Spleen (tissue), 11 donors: ENCODE data around the gene LPAR3. TPM values are rescaled to one million over a fixed set of nuclear protein-coding genes. Genes with fewer than 3 reads are reported as not detected.

Experiments used
- DNase-seq: peaks from one replicate; pipeline ENCODE4 v3.0.0-alpha.2; 2020
- H3K27ac ChIP-seq, 8 donors: fragments of 200-600 bp; sonication (generic) in 7 of 8; 1 replicate in 4 of 8; 2 replicates in 4 of 8; pipeline versions ENCODE4 v1.5.0 to v1.8.0; 2016 to 2021; ENCODE audit warnings: inconsistent platforms in 4 of 8, mild to moderate bottlenecking in 4 of 8, moderate library complexity in 1 of 8
- H3K27me3 ChIP-seq, 7 donors: fragments of 200-600 bp; sonication (generic) in 6 of 7; replicated peaks in 1 of 7; 1 replicate in 4 of 7; 2 replicates in 3 of 7; pipeline versions ENCODE4 v1.5.0 to v1.8.0; 2016 to 2021; ENCODE audit warnings: inconsistent platforms in 3 of 7, mild to moderate bottlenecking in 1 of 7
- H3K36me3 ChIP-seq, 6 donors: fragments of 200-600 bp; sonication (generic) in 5 of 6; 1 replicate in 4 of 6; 2 replicates in 2 of 6; pipeline versions ENCODE4 v1.5.0 to v1.8.0; 2016 to 2021; ENCODE audit warnings: inconsistent platforms in 2 of 6
- H3K4me1 ChIP-seq, 6 donors: fragments of 200-600 bp; sonication (generic) in 5 of 6; 1 replicate in 3 of 6; 2 replicates in 3 of 6; pipeline versions ENCODE4 v1.5.0 to v1.8.0; 2016 to 2021; ENCODE audit warnings: inconsistent platforms in 3 of 6
- H3K4me3 ChIP-seq, 8 donors: fragments of 200-600 bp; sonication (generic) in 7 of 8; 1 replicate in 4 of 8; 2 replicates in 4 of 8; pipeline versions ENCODE4 v1.5.0 to v1.8.0; 2016 to 2021; ENCODE audit warnings: inconsistent platforms in 4 of 8, mild to moderate bottlenecking in 4 of 8, moderate library complexity in 2 of 8
- H3K9me3 ChIP-seq, 8 donors: fragments of 200-600 bp; sonication (generic) in 7 of 8; 1 replicate in 4 of 8; 2 replicates in 4 of 8; pipeline versions ENCODE4 v1.5.0 to v1.8.0; 2016 to 2021; ENCODE audit warnings: inconsistent platforms in 4 of 8
- CTCF ChIP-seq, 11 experiments: fragments of 200-600 bp in 7 of 11; fragments of 450-650 bp in 4 of 11; sonication (generic) in 4 of 11; IDR thresholded peaks in 8 of 11; conservative IDR thresholded peaks in 3 of 11; 1 replicate in 7 of 11; 2 replicates in 4 of 11; pipeline versions ENCODE4 v1.4.0 to v1.8.0; 2016 to 2021; ENCODE audit warnings: antibody characterized with exemption in 11 of 11, inconsistent platforms in 4 of 11, mild to moderate bottlenecking in 1 of 11
- POLR2A ChIP-seq, 3 donors: fragments of 450-650 bp; IDR thresholded peaks; one replicate each; pipeline ENCODE4 v1.5.1; 2017; ENCODE audit warnings: antibody characterized with exemption in 3 of 3, mild to moderate bottlenecking in 1 of 3
- POLR2AphosphoS5 ChIP-seq, 3 donors: sonication (generic); formaldehyde crosslinking; IDR thresholded peaks; one replicate each; pipeline ENCODE4 v1.5.1; 2017; ENCODE audit warnings: antibody characterized with exemption in 3 of 3
- WGBS, 5 donors: extraction: QIAGEN DNeasy Blood & Tissue Kit in 3 of 5; methylation state at CpG; one replicate each; pipeline versions ENCODE4 v1.1.5 to v1.1.7; 2013 to 2018; 5-methylcytosine and 5-hydroxymethylcytosine counted together
- intact Hi-C: fragments of 100-400 bp; cut with DNase I; formaldehyde crosslinking; loops from one replicate; pipeline ENCODE4 v1.15.0; 2023; ENCODE audit warnings: low total_unique reads
- polyA plus RNA-seq, 3 donors: library from polyadenylated mRNA; stranded (reverse); fragments of 200-250 nt; gene quantifications; one replicate each; pipeline ENCODE4 v1.2.1, GENCODE V29; 2013
- total RNA-seq, 7 donors: library from RNA; depleted of rRNA in 3 of 7; stranded (reverse); fragments of >200 nt in 3 of 7; fragmentation: NEBNext Ultra II Directional in 4 of 7; extraction: Animal tissue kit (Norgen Biotek cat#: 25700) in 4 of 7; gene quantifications; one replicate each; pipeline versions ENCODE4 v1.1.0 to v1.2.1, GENCODE V29; 2016 to 2021
- donor health status: healthy with polysubstance abuse.
- donor health status: DM: no; HTN: no; CAD: no; lungs with moderate emphysema.
- donor health status: DM: no; HTN: no; CAD: no.
- donor health status: Bipolar disorder and iron deficiency.
- donor health status: healthy.
- donor health status: DM: no; HTN: no; CAD: no.
- donor health status: DM: yes; HTN: yes; CAD: no.

Gene LPAR3
- total and polyA plus RNA-seq, 10 donors, result 0.03 to 0.85 (median 0.31) TPM

DNA sequence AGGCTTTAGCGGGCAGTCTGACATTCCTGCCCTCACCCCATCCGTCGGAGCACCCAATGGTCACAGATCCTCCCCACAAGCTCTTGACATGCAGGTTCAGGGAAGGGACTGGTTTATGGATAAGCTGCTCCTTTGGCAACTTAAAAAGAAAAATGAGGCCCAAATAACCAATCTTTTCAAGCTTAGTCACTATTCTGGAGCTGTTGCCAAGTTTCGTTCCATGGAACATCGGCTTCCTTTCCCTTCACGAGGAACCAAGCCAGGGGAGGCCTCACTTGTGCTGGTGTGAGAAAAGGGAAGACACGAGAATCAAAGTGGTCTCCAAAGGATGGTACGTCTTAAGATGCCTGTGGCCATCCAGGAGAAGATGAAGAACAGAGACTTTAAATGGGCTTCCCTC is 46.1 kb upstream of the LPAR3 start:
- TF ChIP-seq POLR2AphosphoS5 (IDR thresholded peaks at IDR 0.05) (no peak), POLR2A (IDR thresholded peaks at IDR 0.05) (no peak), CTCF (IDR thresholded peaks at IDR 0.05 in 8 of 11, conservative IDR thresholded peaks at IDR 0.05 in 3 of 11) (no peak)
- H3K27me3 ChIP-seq, result no peaks in the 10 kb centered on the region
- DNase-seq, result no peak
- intact Hi-C loops, result no loop called here
- peaks cover 0 to 20% (median 0%) of the 10 kb centered on the region in 6 donors for H3K36me3 ChIP-seq
- no peak overlapping the region for H3K4me3 ChIP-seq
- no peaks in the 10 kb centered on the region for H3K9me3 ChIP-seq
- 69 to 89% (median 74%) methylated on average over 8 of the region's 8 CpGs for WGBS, 5 donors
- peaks cover 0 to 7% (median 1%) of the 10 kb centered on the region in 6 donors for H3K4me1 ChIP-seq
- no peak overlapping the region for H3K27ac ChIP-seq

DNA sequence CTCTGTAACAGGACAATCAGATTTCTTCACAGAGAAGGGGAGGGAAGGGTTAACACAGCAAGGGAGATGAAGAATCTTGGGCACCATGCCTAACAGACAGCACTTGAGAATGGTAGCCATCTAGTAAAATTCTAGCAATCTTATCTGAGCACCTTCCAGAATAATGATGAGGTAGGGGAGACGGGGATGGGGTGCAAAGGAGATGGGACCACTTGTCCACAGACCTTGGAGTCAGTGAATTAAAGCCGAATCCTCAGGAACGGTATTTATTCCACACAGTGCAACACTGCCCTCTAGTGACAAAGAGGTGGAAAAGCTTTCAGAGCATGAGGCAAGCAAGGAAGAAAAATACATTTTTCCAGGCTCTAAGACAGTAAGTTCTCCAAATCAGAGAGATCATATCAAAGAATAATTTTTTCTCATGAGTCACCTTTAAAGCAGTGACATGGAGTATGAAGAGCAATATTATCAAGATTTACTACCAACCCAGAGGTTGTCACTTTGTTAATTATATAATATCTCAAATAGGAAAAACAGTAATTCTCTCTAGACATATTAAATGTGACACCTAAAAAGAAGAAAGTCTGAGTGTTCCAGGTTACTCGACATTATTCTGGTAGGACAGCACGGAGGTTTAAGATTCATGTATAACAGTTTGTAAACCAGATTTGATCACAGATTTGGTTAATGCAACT is 43.3 kb upstream of the LPAR3 start:
- H3K36me3 ChIP-seq, result peaks cover 0 to 20% (median 0%) of the 10 kb centered on the region in 6 donors
- H3K4me3 ChIP-seq, result no peak overlapping the region
- DNase-seq, result no peak
- no peak overlapping the region for H3K27ac ChIP-seq
- peaks cover 0 to 7% (median 1%) of the 10 kb centered on the region in 6 donors for H3K4me1 ChIP-seq
- intact Hi-C loops, result no loop called here
- 2 to 5% (median 5%) methylated on average over 5 of the region's 5 CpGs for WGBS, 5 donors
- no peaks in the 10 kb centered on the region for H3K9me3 ChIP-seq
- TF ChIP-seq POLR2AphosphoS5 (IDR thresholded peaks at IDR 0.05) (no peak), CTCF (IDR thresholded peaks at IDR 0.05 in 8 of 11, conservative IDR thresholded peaks at IDR 0.05 in 3 of 11) (peak; percentile 67 to 93 (median 86))
- H3K27me3 ChIP-seq, result no peaks in the 10 kb centered on the region

DNA sequence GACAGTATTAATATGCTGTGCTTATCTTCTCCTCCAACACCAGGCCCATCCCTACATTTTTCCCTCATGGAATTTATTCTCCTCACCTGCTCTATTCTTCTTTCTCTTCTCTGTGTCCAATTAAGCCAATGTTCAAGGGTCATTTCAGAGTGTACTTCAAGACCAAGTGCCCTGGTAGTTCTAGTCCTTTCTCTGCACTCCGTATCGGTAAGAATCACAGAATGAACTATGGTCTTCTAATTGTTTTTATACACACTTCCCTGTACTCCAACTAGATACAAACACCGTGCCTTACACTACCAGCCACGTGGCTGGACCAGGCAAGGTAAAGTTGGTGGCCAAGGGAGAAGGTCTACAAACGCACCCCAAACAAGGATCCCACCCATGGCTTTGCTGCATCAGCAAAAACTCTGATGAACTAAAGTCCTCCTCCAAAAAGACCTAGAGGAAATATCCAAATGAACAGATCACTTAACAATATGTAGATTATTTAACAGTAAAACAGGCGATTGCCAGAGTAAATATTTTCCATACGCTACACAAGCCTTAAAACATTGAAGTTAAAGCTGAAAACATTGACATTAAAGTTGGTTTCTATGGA is 40.1 kb upstream of the LPAR3 start:
- no peak overlapping the region for H3K4me3 ChIP-seq
- TF ChIP-seq POLR2AphosphoS5 (IDR thresholded peaks at IDR 0.05) (no peak), CTCF (IDR thresholded peaks at IDR 0.05 in 8 of 11, conservative IDR thresholded peaks at IDR 0.05 in 3 of 11) (no peak), POLR2A (IDR thresholded peaks at IDR 0.05) (no peak)
- H3K27ac ChIP-seq, result no peak overlapping the region
- H3K9me3 ChIP-seq, result no peaks in the 10 kb centered on the region
- 77 to 95% (median 88%) methylated on average over 7 of the region's 7 CpGs for WGBS, 5 donors
- DNase-seq, result no peak
- H3K36me3 ChIP-seq, result peaks cover 0 to 7% (median 0%) of the 10 kb centered on the region in 6 donors
- no peaks in the 10 kb centered on the region for H3K27me3 ChIP-seq
- peaks cover 0 to 7% (median 1%) of the 10 kb centered on the region in 6 donors for H3K4me1 ChIP-seq
- intact Hi-C loops, result no loop called here

DNA sequence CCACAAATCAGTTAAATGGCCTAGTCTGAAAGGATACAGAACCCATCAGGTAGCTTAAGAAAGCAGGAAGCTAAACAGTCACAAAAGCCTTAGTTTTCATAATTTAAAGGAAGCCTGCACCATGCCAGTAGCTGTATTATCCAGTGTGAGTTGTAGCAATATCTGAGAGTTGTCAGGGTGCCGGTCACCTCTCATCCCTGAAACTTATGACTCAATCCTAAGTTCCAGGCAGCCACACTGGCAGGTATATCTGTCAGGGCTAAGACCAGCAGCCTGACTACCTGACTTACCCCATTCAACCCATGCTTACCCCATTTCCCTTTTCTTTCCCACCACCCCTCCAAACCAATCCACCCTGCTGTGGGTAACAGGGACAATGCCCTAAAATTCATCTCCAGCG is 37.8 kb upstream of the LPAR3 start:
- no peak overlapping the region for H3K27ac ChIP-seq
- WGBS, 5 donors, result 86 to 94% (median 88%) methylated on average over 2 of the region's 2 CpGs
- DNase-seq, result no peak
- intact Hi-C loops, result no loop called here
- H3K9me3 ChIP-seq, result no peaks in the 10 kb centered on the region
- H3K4me3 ChIP-seq, result no peak overlapping the region
- no peak for TF ChIP-seq CTCF (IDR thresholded peaks at IDR 0.05 in 8 of 11, conservative IDR thresholded peaks at IDR 0.05 in 3 of 11)
- TF ChIP-seq POLR2AphosphoS5 (IDR thresholded peaks at IDR 0.05), result no peak
- TF ChIP-seq POLR2A (IDR thresholded peaks at IDR 0.05), result no peak
- no peaks in the 10 kb centered on the region for H3K27me3 ChIP-seq
- peaks cover 0 to 6% (median 0%) of the 10 kb centered on the region in 6 donors for H3K36me3 ChIP-seq
- peaks cover 0 to 2% (median 0%) of the 10 kb centered on the region in 6 donors for H3K4me1 ChIP-seq
